Activated CD4-positive, alpha-beta T cell treated with anti-CD3 and anti-CD28 coated beads for 24 hours (primary cell): Measurements from ENCODE around the gene HBZ.
"Not testable (repeated sequence)": the region's sequence is repeated elsewhere in the genome, so short reads cannot be mapped to it uniquely, and the experiment has no call there.

Experiments used
- DNase-seq, 2 donors: peaks; one replicate each; pipeline ENCODE4 v3.0.0-alpha.2; 2020; ENCODE audit warnings: low read depth in 2 of 2

The HBZ gene

GRCh38 chr16:152141-153128, at the start of gene HBZ:
HBZ (plus strand) TSS chr16:152644; CDS start chr16:152910, 266 bp downstream.
- DNase-seq: no peak

- no peak for DNase-seq
Measured at GRCh38 chr16:104355-104754, 48.1 kb upstream of the HBZ start.

- no peak for DNase-seq
Measured at GRCh38 chr16:104928-105327, 47.5 kb upstream of the HBZ start.

GRCh38 chr16:105521-105920, 46.9 kb upstream of the HBZ start:
- DNase-seq: no peak

- peak in 1 of 2 donors; percentile 28 for DNase-seq
Measured at GRCh38 chr16:106623-107324, 45.7 kb upstream of the HBZ start.

- DNase-seq: no peak
Measured at GRCh38 chr16:112153-112840, 40.1 kb upstream of the HBZ start.

GRCh38 chr16:114327-114726, 38.1 kb upstream of the HBZ start:
- no peak for DNase-seq

GRCh38 chr16:116015-116414, 36.4 kb upstream of the HBZ start:
- DNase-seq: no peak

- peak; percentile 48 for DNase-seq
Measured at GRCh38 chr16:117379-118365, 34.8 kb upstream of the HBZ start.

- no peak for DNase-seq
Measured at GRCh38 chr16:118857-119256, 33.6 kb upstream of the HBZ start.

GRCh38 chr16:119295-119694, 33.1 kb upstream of the HBZ start:
- DNase-seq: no peak

GRCh38 chr16:119835-120491, 32.5 kb upstream of the HBZ start:
- no peak for DNase-seq

- DNase-seq: no peak
Measured at GRCh38 chr16:120756-121155, 31.7 kb upstream of the HBZ start.

- DNase-seq: no peak
Measured at GRCh38 chr16:122361-122760, 30.1 kb upstream of the HBZ start.

GRCh38 chr16:123558-124350, 28.7 kb upstream of the HBZ start:
- not testable (repeated sequence) for DNase-seq

- no peak for DNase-seq
Measured at GRCh38 chr16:125011-125410, 27.4 kb upstream of the HBZ start.

- DNase-seq: no peak
Measured at GRCh38 chr16:129075-129474, 23.4 kb upstream of the HBZ start.

- DNase-seq: no peak
Measured at GRCh38 chr16:130533-131173, 21.8 kb upstream of the HBZ start.

- DNase-seq: no peak
Measured at GRCh38 chr16:132120-132519, 20.3 kb upstream of the HBZ start.
